ENCODE results near the gene FOXD2.

Gene FOXD2

GRCh38 chr1:47465605-47466004, 27.8 kb downstream of the FOXD2 start:
- DNase-seq (ENCODE audit: low read depth), result no peak

- no peak for DNase-seq (ENCODE audit: low read depth)
These were observed 31.0 kb downstream of the FOXD2 start for GRCh38 chr1:47468709-47469389.

GRCh38 chr1:47469390-47469759, 31.5 kb downstream of the FOXD2 start:
- no peak for DNase-seq (ENCODE audit: low read depth)

GRCh38 chr1:47469910-47470309, 32.1 kb downstream of the FOXD2 start:
- no peak for DNase-seq (ENCODE audit: low read depth)

- DNase-seq (ENCODE audit: low read depth), result peak; percentile 75
These were observed 33.3 kb downstream of the FOXD2 start for GRCh38 chr1:47471163-47471562.

- DNase-seq (ENCODE audit: low read depth), result no peak
These were observed 36.7 kb downstream of the FOXD2 start for GRCh38 chr1:47474278-47475193.

GRCh38 chr1:47477595-47478080, 39.8 kb downstream of the FOXD2 start:
- DNase-seq (ENCODE audit: low read depth), result no peak

GRCh38 chr1:47478090-47478489, 40.2 kb downstream of the FOXD2 start:
- peak; percentile 10 for DNase-seq (ENCODE audit: low read depth)

GRCh38 chr1:47479664-47480063, 41.8 kb downstream of the FOXD2 start:
- DNase-seq (ENCODE audit: low read depth), result no peak

GRCh38 chr1:47481936-47482335, 44.1 kb downstream of the FOXD2 start:
- DNase-seq (ENCODE audit: low read depth), result no peak

GRCh38 chr1:47482786-47483185, 44.9 kb downstream of the FOXD2 start:
- no peak for DNase-seq (ENCODE audit: low read depth)

GRCh38 chr1:47483651-47484050, 45.8 kb downstream of the FOXD2 start:
- DNase-seq (ENCODE audit: low read depth), result no peak

- no peak for DNase-seq (ENCODE audit: low read depth)
These were observed 48.0 kb downstream of the FOXD2 start for GRCh38 chr1:47485817-47486216.

GRCh38 chr1:47487332-47487731, 49.5 kb downstream of the FOXD2 start:
- DNase-seq (ENCODE audit: low read depth), result no peak

GRCh38 chr1:47487850-47488450, 50.1 kb downstream of the FOXD2 start:
- no peak for DNase-seq (ENCODE audit: low read depth)
